Chondrocyte (in vitro differentiated cells): ENCODE results near the gene EYS. TPM values are rescaled to one million over a fixed set of nuclear protein-coding genes. Genes with fewer than 3 reads are reported as not detected.

Experiments
- DNase-seq: peaks from one replicate; pipeline ENCODE4 v3.0.0; 2021; ENCODE audit warnings: mixed read lengths, low spot score
- H3K27ac Mint-ChIP-seq: one replicate; pipeline ENCODE4 v1.8.0; 2021; ENCODE audit warnings: mild to moderate bottlenecking, moderate library complexity, mixed read lengths; ENCODE audit not compliant: unreplicated experiment
- H3K27me3 Mint-ChIP-seq: 2 replicates; pipeline ENCODE4 v1.8.0; 2021; ENCODE audit warnings: low read depth, mixed read lengths
- H3K36me3 Mint-ChIP-seq: 2 replicates; pipeline ENCODE4 v1.8.0; 2021; ENCODE audit warnings: low read depth, mixed read lengths
- H3K4me1 Mint-ChIP-seq: 2 replicates; pipeline ENCODE4 v1.8.0; 2021; ENCODE audit warnings: low read depth, mild to moderate bottlenecking, mixed read lengths
- H3K4me3 Mint-ChIP-seq: one replicate; pipeline ENCODE4 v1.8.0; 2021; ENCODE audit warnings: mild to moderate bottlenecking, moderate library complexity, mixed read lengths; ENCODE audit not compliant: unreplicated experiment
- H3K9me3 Mint-ChIP-seq: 2 replicates; pipeline ENCODE4 v1.8.0; 2021; ENCODE audit warnings: low read depth, mixed read lengths
- CTCF ChIP-seq: fragments of 200-600 bp; sonication (generic); IDR thresholded peaks from 2 replicates; pipeline ENCODE4 v1.5.0; 2021; ENCODE audit warnings: antibody characterized with exemption, mild to moderate bottlenecking, moderate library complexity
- total RNA-seq: library from RNA; stranded (reverse); gene quantifications from 3 replicates; pipeline ENCODE4 v1.2.1, GENCODE V29; 2021

EYS gene
- total RNA-seq, 1 donor from 2014 or later: not detected

DNA sequence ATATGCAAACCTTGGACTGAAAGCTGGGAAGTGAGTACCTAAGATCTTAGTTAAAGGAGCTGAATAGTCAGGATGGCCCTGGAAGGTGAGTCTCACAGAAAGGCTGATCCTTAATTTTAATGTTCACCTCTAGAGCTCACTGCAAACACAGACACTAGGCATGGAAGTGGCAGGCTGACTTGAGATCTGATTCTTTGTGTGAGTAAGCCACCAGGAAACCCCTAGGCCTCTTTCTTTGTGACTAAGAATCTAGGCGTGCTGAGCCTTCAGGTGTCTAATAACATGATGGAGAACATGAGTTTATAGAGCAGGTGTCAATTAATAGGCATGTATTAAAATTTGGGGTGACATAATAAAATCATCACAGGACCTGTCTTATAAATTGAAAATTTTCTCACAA is 642.2 kb downstream of the EYS start:
- Mint-ChIP-seq H3K27me3 (peaks cover 10% of the 10 kb centered on the region), H3K27ac (no peak overlapping the region), H3K4me1 (no peaks in the 10 kb centered on the region), H3K36me3 (no peaks in the 10 kb centered on the region), H3K9me3 (no peaks in the 10 kb centered on the region), H3K4me3 (no peak overlapping the region)
- no peak for DNase-seq
- TF ChIP-seq CTCF: no peak

- no peak overlapping the region for H3K27ac Mint-ChIP-seq
- no peaks in the 10 kb centered on the region for H3K4me1 Mint-ChIP-seq
- TF ChIP-seq CTCF: no peak
- no peaks in the 10 kb centered on the region for H3K36me3 Mint-ChIP-seq
- peaks cover 8% of the 10 kb centered on the region for H3K27me3 Mint-ChIP-seq
- no peak for DNase-seq
- H3K9me3 Mint-ChIP-seq: no peaks in the 10 kb centered on the region
- no peak overlapping the region for H3K4me3 Mint-ChIP-seq
Observed at GRCh38 chr6:65059568-65059967, 647.5 kb downstream of the EYS start.

DNA sequence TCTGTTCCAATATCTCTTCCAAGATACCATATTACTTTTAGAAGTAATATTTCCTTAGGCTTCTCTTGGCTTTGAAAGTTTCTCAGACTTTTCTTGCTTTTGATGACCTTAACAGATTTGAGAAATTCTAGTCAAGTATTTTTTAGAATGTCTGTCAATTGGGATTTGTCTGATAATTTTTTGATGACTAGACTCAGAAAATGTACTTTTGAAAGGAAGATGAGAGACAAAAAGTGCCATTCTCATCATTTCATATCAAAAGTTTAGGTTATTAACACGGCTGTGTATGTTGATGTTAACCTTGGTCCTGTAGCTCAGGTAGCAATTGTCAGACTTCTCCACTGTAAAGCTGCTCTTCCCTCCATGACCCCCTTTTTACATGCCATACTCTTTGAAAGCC is 651.5 kb downstream of the EYS start:
- no peaks in the 10 kb centered on the region for H3K4me1 Mint-ChIP-seq
- no peaks in the 10 kb centered on the region for H3K9me3 Mint-ChIP-seq
- no peaks in the 10 kb centered on the region for H3K36me3 Mint-ChIP-seq
- TF ChIP-seq CTCF: no peak
- no peak overlapping the region for H3K27ac Mint-ChIP-seq
- H3K4me3 Mint-ChIP-seq: no peak overlapping the region
- H3K27me3 Mint-ChIP-seq: peaks cover 3% of the 10 kb centered on the region
- DNase-seq: no peak

GRCh38 chr6:65052626-65053025 is 654.4 kb downstream of the EYS start:
- Mint-ChIP-seq H3K36me3 (no peaks in the 10 kb centered on the region), H3K27me3 (peaks cover 8% of the 10 kb centered on the region)

GRCh38 chr6:65045801-65046200 is 661.2 kb downstream of the EYS start:
- no peaks in the 10 kb centered on the region for H3K36me3 Mint-ChIP-seq
- H3K27ac Mint-ChIP-seq: no peak overlapping the region
- no peak for TF ChIP-seq CTCF
- no peak for DNase-seq
- no peaks in the 10 kb centered on the region for H3K4me1 Mint-ChIP-seq
- peaks cover 2% of the 10 kb centered on the region for H3K9me3 Mint-ChIP-seq
- H3K27me3 Mint-ChIP-seq: peaks cover 24% of the 10 kb centered on the region
- no peak overlapping the region for H3K4me3 Mint-ChIP-seq

More at GRCh38 chr6:65052626-65053025, 654.4 kb downstream of the EYS start:
- TF ChIP-seq CTCF: no peak
- H3K4me1 Mint-ChIP-seq: no peaks in the 10 kb centered on the region
- no peak overlapping the region for H3K4me3 Mint-ChIP-seq
- no peak for DNase-seq
- no peak overlapping the region for H3K27ac Mint-ChIP-seq
- H3K9me3 Mint-ChIP-seq: no peaks in the 10 kb centered on the region
